ENCODE data around the gene ZNF683.

Gene ZNF683

GRCh38 chr1:26360807-26361604 lies 11.5 kb downstream of the ZNF683 start:
- H3K4me1 ChIP-seq (ENCODE audit: control extremely low read depth in 1 of 4, control insufficient read depth in 4 of 4, insufficient read depth in 4 of 4, low read length in 3 of 4): peaks cover 0 to 40% (median 35%) of the 10 kb centered on the region in 4 experiments
- peak in 1 of 3 donors; percentile 49 for DNase-seq
- POLR2A ChIA-PET: interaction anchor here (0.6 kb wide), 1 partner anchor 138 kb away, joined by 3 read pairs; no protein-coding TSS in a partner anchor
- H3K27ac ChIP-seq (ENCODE audit: insufficient read depth in 1 of 2, low read depth in 1 of 2, low read length in 2 of 2, poor library complexity in 1 of 2, severe bottlenecking in 2 of 2): no peak overlapping the region
- CTCF ChIA-PET: interaction anchor here (0.7 to 1.3 kb wide), 4 partner anchors 14 to 150 kb away, joined by 3 to 6 read pairs (median 3); no protein-coding TSS in a partner anchor
- 80% methylated on average over 22 of the region's 27 CpGs for whole genome bisulfite sequencing (ENCODE audit: insufficient coverage)
- peaks cover 0 to 40% (median 15%) of the 10 kb centered on the region in 5 experiments for H3K27me3 ChIP-seq (replicated peaks in 2 of 5; ENCODE audit: control insufficient read depth in 4 of 5, insufficient read depth in 5 of 5, low read length in 4 of 5)
- no peaks in the 10 kb centered on the region for H3K9me3 ChIP-seq (ENCODE audit: control extremely low read depth in 1 of 5, control insufficient read depth in 4 of 5, insufficient read depth in 2 of 5, low read depth in 1 of 5, low read length in 4 of 5)
- H3K4me3 ChIP-seq (ENCODE audit: control insufficient read depth in 1 of 7, extremely low read depth in 1 of 7, insufficient read depth in 4 of 7, low read depth in 2 of 7, low read length in 6 of 7): peak overlapping the region in 4 of 7 experiments; percentile 40 to 72 (median 62)
- no peaks in the 10 kb centered on the region for H3K36me3 ChIP-seq (ENCODE audit: control insufficient read depth in 4 of 4, insufficient read depth in 4 of 4, low read length in 3 of 4)

- ChIA-PET CTCF (interaction anchor here (0.7 kb wide), 1 partner anchor 57 kb away, joined by 3 read pairs; no protein-coding TSS in a partner anchor), POLR2A (interaction anchor here (0.6 kb wide), 1 partner anchor 137 kb away, joined by 3 read pairs; no protein-coding TSS in a partner anchor)
- Histone ChIP-seq H3K27ac (ENCODE audit: insufficient read depth in 1 of 2, low read depth in 1 of 2, low read length in 2 of 2, poor library complexity in 1 of 2, severe bottlenecking in 2 of 2) (no peak overlapping the region), H3K27me3 (replicated peaks in 2 of 5; ENCODE audit: control insufficient read depth in 4 of 5, insufficient read depth in 5 of 5, low read length in 4 of 5) (peaks cover 0 to 40% (median 15%) of the 10 kb centered on the region in 5 experiments), H3K36me3 (ENCODE audit: control insufficient read depth in 4 of 4, insufficient read depth in 4 of 4, low read length in 3 of 4) (no peaks in the 10 kb centered on the region), H3K4me1 (ENCODE audit: control extremely low read depth in 1 of 4, control insufficient read depth in 4 of 4, insufficient read depth in 4 of 4, low read length in 3 of 4) (peaks cover 0 to 36% (median 34%) of the 10 kb centered on the region in 4 experiments), H3K4me3 (ENCODE audit: control insufficient read depth in 1 of 7, extremely low read depth in 1 of 7, insufficient read depth in 4 of 7, low read depth in 2 of 7, low read length in 6 of 7) (peak overlapping the region; percentile 13 to 72 (median 40)), H3K9me3 (ENCODE audit: control extremely low read depth in 1 of 5, control insufficient read depth in 4 of 5, insufficient read depth in 2 of 5, low read depth in 1 of 5, low read length in 4 of 5) (no peaks in the 10 kb centered on the region)
- 2% methylated on average over 60 of the region's 67 CpGs for WGBS (ENCODE audit: insufficient coverage)
- DNase-seq: peak; percentile 21 to 48 (median 40)
Measured at GRCh38 chr1:26359981-26360806, 12.4 kb downstream of the ZNF683 start.

GRCh38 chr1:26358411-26359384 lies 13.9 kb downstream of the ZNF683 start:
- Histone ChIP-seq H3K4me3 (ENCODE audit: control insufficient read depth in 1 of 7, extremely low read depth in 1 of 7, insufficient read depth in 4 of 7, low read depth in 2 of 7, low read length in 6 of 7) (no peak overlapping the region), H3K9me3 (ENCODE audit: control extremely low read depth in 1 of 5, control insufficient read depth in 4 of 5, insufficient read depth in 2 of 5, low read depth in 1 of 5, low read length in 4 of 5) (no peaks in the 10 kb centered on the region), H3K27me3 (replicated peaks in 2 of 5; ENCODE audit: control insufficient read depth in 4 of 5, insufficient read depth in 5 of 5, low read length in 4 of 5) (peaks cover 0 to 40% (median 15%) of the 10 kb centered on the region in 5 experiments), H3K36me3 (ENCODE audit: control insufficient read depth in 4 of 4, insufficient read depth in 4 of 4, low read length in 3 of 4) (no peaks in the 10 kb centered on the region), H3K27ac (ENCODE audit: insufficient read depth in 1 of 2, low read depth in 1 of 2, low read length in 2 of 2, poor library complexity in 1 of 2, severe bottlenecking in 2 of 2) (no peak overlapping the region), H3K4me1 (ENCODE audit: control extremely low read depth in 1 of 4, control insufficient read depth in 4 of 4, insufficient read depth in 4 of 4, low read length in 3 of 4) (peaks cover 0 to 22% (median 19%) of the 10 kb centered on the region in 4 experiments)
- 82% methylated on average over 10 of the region's 15 CpGs for WGBS (ENCODE audit: insufficient coverage)
- DNase-seq: no peak
- ChIA-PET CTCF (interaction anchor here (0.8 to 1.7 kb wide), 5 partner anchors 11 to 104 kb away, joined by 3 to 5 read pairs (median 4); no protein-coding TSS in a partner anchor), POLR2A (interaction anchor here (0.5 kb wide), 1 partner anchor 25 kb away, joined by 4 read pairs; no protein-coding TSS in a partner anchor)

GRCh38 chr1:26357121-26357602 lies 15.4 kb downstream of the ZNF683 start:
- Histone ChIP-seq H3K36me3 (ENCODE audit: control insufficient read depth in 4 of 4, insufficient read depth in 4 of 4, low read length in 3 of 4) (no peaks in the 10 kb centered on the region), H3K27me3 (replicated peaks in 2 of 5; ENCODE audit: control insufficient read depth in 4 of 5, insufficient read depth in 5 of 5, low read length in 4 of 5) (peaks cover 0 to 40% (median 15%) of the 10 kb centered on the region in 5 experiments), H3K4me1 (ENCODE audit: control extremely low read depth in 1 of 4, control insufficient read depth in 4 of 4, insufficient read depth in 4 of 4, low read length in 3 of 4) (peaks cover 0 to 15% (median 13%) of the 10 kb centered on the region in 4 experiments), H3K27ac (ENCODE audit: insufficient read depth in 1 of 2, low read depth in 1 of 2, low read length in 2 of 2, poor library complexity in 1 of 2, severe bottlenecking in 2 of 2) (no peak overlapping the region), H3K4me3 (ENCODE audit: control insufficient read depth in 1 of 7, extremely low read depth in 1 of 7, insufficient read depth in 4 of 7, low read depth in 2 of 7, low read length in 6 of 7) (no peak overlapping the region), H3K9me3 (ENCODE audit: control extremely low read depth in 1 of 5, control insufficient read depth in 4 of 5, insufficient read depth in 2 of 5, low read depth in 1 of 5, low read length in 4 of 5) (no peaks in the 10 kb centered on the region)
- ChIA-PET POLR2A (no interaction called here), CTCF (interaction anchor here (1.0 kb wide), 1 partner anchor 60 kb away, joined by 3 read pairs; no protein-coding TSS in a partner anchor)
- WGBS (ENCODE audit: insufficient coverage): 86% methylated on average over 4 of the region's 10 CpGs
- DNase-seq: no peak

GRCh38 chr1:26356106-26356505 lies 16.4 kb downstream of the ZNF683 start:
- Histone ChIP-seq H3K27ac (ENCODE audit: insufficient read depth in 1 of 2, low read depth in 1 of 2, low read length in 2 of 2, poor library complexity in 1 of 2, severe bottlenecking in 2 of 2) (no peak overlapping the region), H3K27me3 (replicated peaks in 2 of 5; ENCODE audit: control insufficient read depth in 4 of 5, insufficient read depth in 5 of 5, low read length in 4 of 5) (peaks cover 0 to 32% (median 13%) of the 10 kb centered on the region in 5 experiments), H3K36me3 (ENCODE audit: control insufficient read depth in 4 of 4, insufficient read depth in 4 of 4, low read length in 3 of 4) (no peaks in the 10 kb centered on the region), H3K9me3 (ENCODE audit: control extremely low read depth in 1 of 5, control insufficient read depth in 4 of 5, insufficient read depth in 2 of 5, low read depth in 1 of 5, low read length in 4 of 5) (no peaks in the 10 kb centered on the region), H3K4me1 (ENCODE audit: control extremely low read depth in 1 of 4, control insufficient read depth in 4 of 4, insufficient read depth in 4 of 4, low read length in 3 of 4) (peaks cover 0 to 14% (median 13%) of the 10 kb centered on the region in 4 experiments), H3K4me3 (ENCODE audit: control insufficient read depth in 1 of 7, extremely low read depth in 1 of 7, insufficient read depth in 4 of 7, low read depth in 2 of 7, low read length in 6 of 7) (no peak overlapping the region)
- CTCF ChIA-PET: interaction anchor here (1.6 kb wide), 1 partner anchor 71 kb away, joined by 4 read pairs; no protein-coding TSS in a partner anchor
- 100% methylated on average over 2 of the region's 5 CpGs for WGBS (ENCODE audit: insufficient coverage)
- POLR2A ChIA-PET: no interaction called here
- no peak for DNase-seq

GRCh38 chr1:26354972-26355371 lies 17.6 kb downstream of the ZNF683 start:
- Histone ChIP-seq H3K4me3 (ENCODE audit: control insufficient read depth in 1 of 7, extremely low read depth in 1 of 7, insufficient read depth in 4 of 7, low read depth in 2 of 7, low read length in 6 of 7) (no peak overlapping the region), H3K4me1 (ENCODE audit: control extremely low read depth in 1 of 4, control insufficient read depth in 4 of 4, insufficient read depth in 4 of 4, low read length in 3 of 4) (peaks cover 0 to 6% (median 3%) of the 10 kb centered on the region in 4 experiments), H3K27ac (ENCODE audit: insufficient read depth in 1 of 2, low read depth in 1 of 2, low read length in 2 of 2, poor library complexity in 1 of 2, severe bottlenecking in 2 of 2) (no peak overlapping the region), H3K9me3 (ENCODE audit: control extremely low read depth in 1 of 5, control insufficient read depth in 4 of 5, insufficient read depth in 2 of 5, low read depth in 1 of 5, low read length in 4 of 5) (no peaks in the 10 kb centered on the region), H3K36me3 (ENCODE audit: control insufficient read depth in 4 of 4, insufficient read depth in 4 of 4, low read length in 3 of 4) (no peaks in the 10 kb centered on the region), H3K27me3 (replicated peaks in 2 of 5; ENCODE audit: control insufficient read depth in 4 of 5, insufficient read depth in 5 of 5, low read length in 4 of 5) (peaks cover 0 to 21% (median 7%) of the 10 kb centered on the region in 5 experiments)
- 100% methylated on average over 8 of the region's 9 CpGs for WGBS (ENCODE audit: insufficient coverage)
- ChIA-PET CTCF (interaction anchor here (1.5 to 1.6 kb wide), 2 partner anchors 12 to 70 kb away, joined by 3 to 4 read pairs; no protein-coding TSS in a partner anchor), POLR2A (no interaction called here)
- DNase-seq: no peak

All from common myeloid progenitor, CD34-positive (primary cell).